ENCODE data around the gene C5AR1. TPM values are rescaled to one million over a fixed set of nuclear protein-coding genes. Genes with fewer than 3 reads are reported as not detected.
A peak's percentile ranks its signal among the peaks of the same experiment; 100 is the strongest.

The C5AR1 gene
- total RNA-seq, 6 experiments from 2014 or later, result 0.24 to 0.95 (median 0.35) TPM

DNA sequence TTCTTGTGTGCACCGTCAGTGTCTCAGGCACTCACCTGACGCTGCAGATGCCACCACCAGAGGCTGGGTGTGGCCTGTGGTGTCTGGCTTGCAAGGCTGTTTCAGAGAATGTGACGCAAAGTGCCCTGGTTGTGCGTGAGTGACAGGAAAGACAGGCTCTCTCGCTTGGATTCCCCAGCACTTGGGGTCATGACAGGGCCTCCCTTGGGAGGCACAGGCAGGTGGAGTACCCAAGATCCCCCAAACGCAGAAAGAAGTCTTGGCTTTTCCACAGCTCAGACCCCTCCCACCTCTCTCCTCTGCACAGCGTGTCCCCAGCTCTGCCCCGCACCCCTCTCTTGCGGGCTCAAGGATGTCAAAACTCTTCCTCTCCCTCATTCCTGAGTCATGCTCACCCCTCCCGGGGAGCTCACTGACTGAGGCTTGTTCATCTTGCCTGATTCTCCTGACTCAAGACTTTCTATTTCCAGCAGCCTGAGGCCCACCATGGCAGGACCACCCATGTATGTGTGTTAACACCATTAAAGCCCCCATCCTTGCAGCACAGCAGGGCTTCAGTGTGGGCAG lies 60.5 kb downstream of the C5AR1 start:
- peak; percentile 55 for DNase-seq

DNA sequence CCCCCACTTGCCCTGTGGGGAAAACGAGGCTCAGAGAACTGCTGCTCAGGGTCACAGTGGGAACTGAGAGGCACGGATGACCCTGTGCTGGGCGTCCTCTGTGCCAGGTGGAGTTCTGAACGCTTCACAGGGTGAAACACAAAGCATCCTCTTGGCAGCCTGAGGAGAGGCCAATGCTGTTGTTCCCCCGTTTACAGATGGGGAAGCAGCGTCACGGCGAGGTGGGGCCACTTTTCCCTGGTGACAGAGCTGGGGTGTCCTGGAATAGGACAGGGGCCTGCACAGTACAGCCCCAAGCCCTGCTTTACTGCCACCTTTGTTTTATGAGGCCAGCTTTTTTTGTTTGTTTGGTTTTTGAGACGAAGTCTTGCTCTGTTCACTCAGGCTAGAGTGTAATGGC lies 61.6 kb downstream of the C5AR1 start:
- H3K27me3 Mint-ChIP-seq (ENCODE audit: insufficient read depth), result peaks cover 2% of the 10 kb centered on the region; the same call in 1 of the 2 replicates
- TF ChIP-seq, protein P1, sequence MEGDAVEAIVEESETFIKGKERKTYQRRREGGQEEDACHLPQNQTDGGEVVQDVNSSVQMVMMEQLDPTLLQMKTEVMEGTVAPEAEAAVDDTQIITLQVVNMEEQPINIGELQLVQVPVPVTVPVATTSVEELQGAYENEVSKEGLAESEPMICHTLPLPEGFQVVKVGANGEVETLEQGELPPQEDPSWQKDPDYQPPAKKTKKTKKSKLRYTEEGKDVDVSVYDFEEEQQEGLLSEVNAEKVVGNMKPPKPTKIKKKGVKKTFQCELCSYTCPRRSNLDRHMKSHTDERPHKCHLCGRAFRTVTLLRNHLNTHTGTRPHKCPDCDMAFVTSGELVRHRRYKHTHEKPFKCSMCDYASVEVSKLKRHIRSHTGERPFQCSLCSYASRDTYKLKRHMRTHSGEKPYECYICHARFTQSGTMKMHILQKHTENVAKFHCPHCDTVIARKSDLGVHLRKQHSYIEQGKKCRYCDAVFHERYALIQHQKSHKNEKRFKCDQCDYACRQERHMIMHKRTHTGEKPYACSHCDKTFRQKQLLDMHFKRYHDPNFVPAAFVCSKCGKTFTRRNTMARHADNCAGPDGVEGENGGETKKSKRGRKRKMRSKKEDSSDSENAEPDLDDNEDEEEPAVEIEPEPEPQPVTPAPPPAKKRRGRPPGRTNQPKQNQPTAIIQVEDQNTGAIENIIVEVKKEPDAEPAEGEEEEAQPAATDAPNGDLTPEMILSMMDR (IDR thresholded peaks at IDR 0.05), result no peak
- no peaks in the 10 kb centered on the region for H3K9me3 Mint-ChIP-seq
- peaks cover 15% of the 10 kb centered on the region for H3K4me1 Mint-ChIP-seq (ENCODE audit: low read depth)
- no peak overlapping the region for H3K27ac Mint-ChIP-seq
- H3K4me3 Mint-ChIP-seq, result no peak overlapping the region
- DNase-seq, result no peak
- H3K36me3 Mint-ChIP-seq (ENCODE audit: low read depth), result peaks cover 9% of the 10 kb centered on the region

More for the DNA sequence above, 60.5 kb downstream of the C5AR1 start:
- Mint-ChIP-seq H3K4me3 (no peak overlapping the region), H3K4me1 (ENCODE audit: low read depth) (peaks cover 15% of the 10 kb centered on the region), H3K9me3 (no peaks in the 10 kb centered on the region), H3K27ac (peak overlapping the region; percentile 79), H3K36me3 (ENCODE audit: low read depth) (peaks cover 9% of the 10 kb centered on the region), H3K27me3 (ENCODE audit: insufficient read depth) (peaks cover 2% of the 10 kb centered on the region; the same call in 1 of the 2 replicates)
- TF ChIP-seq, protein P1 (IDR thresholded peaks at IDR 0.05), result no peak

Other genes starting within 250 kb of the C5AR1 start
- 10 to 100 TPM; 43.9 to 66.1 (median 55.2) TPM for gene ZC3H4, start 196.1 kb upstream of the C5AR1 start, total RNA-seq (2021; fragmentation: NEBNext Ultra II Directional; extraction: Animal tissue kit (Norgen Biotek cat#: 25700))
- 100 to 1,000 TPM; 158 to 181 (median 175) TPM for gene SAE1, start 179.0 kb upstream of the C5AR1 start, total RNA-seq (2021; fragmentation: NEBNext Ultra II Directional; extraction: Animal tissue kit (Norgen Biotek cat#: 25700))
- gene BBC3, start 78.7 kb upstream of the C5AR1 start, total RNA-seq (2021; fragmentation: NEBNext Ultra II Directional; extraction: Animal tissue kit (Norgen Biotek cat#: 25700)), result 10 to 100 TPM in 2 of 6 experiments, 1 to 10 TPM in 4; 8.6 to 10.9 (median 9.6) TPM
- 10 to 100 TPM; 20.6 to 30.6 (median 23.8) TPM for gene CCDC9, start 53.3 kb upstream of the C5AR1 start, total RNA-seq (2021; fragmentation: NEBNext Ultra II Directional; extraction: Animal tissue kit (Norgen Biotek cat#: 25700))
- 10 to 100 TPM; 12.0 to 16.2 (median 14.0) TPM for gene INAFM1, start 35.0 kb upstream of the C5AR1 start, total RNA-seq (2021; fragmentation: NEBNext Ultra II Directional; extraction: Animal tissue kit (Norgen Biotek cat#: 25700))
- under 1 TPM in 4 of 6 experiments, not detected in 2; 0.03 to 0.14 (median 0.05) TPM for gene C5AR2, start 22.3 kb downstream of the C5AR1 start, total RNA-seq (2021; fragmentation: NEBNext Ultra II Directional; extraction: Animal tissue kit (Norgen Biotek cat#: 25700))
- 10 to 100 TPM; 11.8 to 14.4 (median 12.6) TPM for gene DHX34, start 39.5 kb downstream of the C5AR1 start, total RNA-seq (2021; fragmentation: NEBNext Ultra II Directional; extraction: Animal tissue kit (Norgen Biotek cat#: 25700))
- gene MEIS3, start 109.7 kb downstream of the C5AR1 start, total RNA-seq (2021; fragmentation: NEBNext Ultra II Directional; extraction: Animal tissue kit (Norgen Biotek cat#: 25700)), result 10 to 100 TPM; 34.1 to 50.3 (median 46.3) TPM
- not detected for gene SLC8A2, start 162.0 kb downstream of the C5AR1 start, total RNA-seq (2021; fragmentation: NEBNext Ultra II Directional; extraction: Animal tissue kit (Norgen Biotek cat#: 25700))
- gene KPTN, start 174.4 kb downstream of the C5AR1 start, total RNA-seq (2021; fragmentation: NEBNext Ultra II Directional; extraction: Animal tissue kit (Norgen Biotek cat#: 25700)), result 10 to 100 TPM; 11.1 to 13.6 (median 12.4) TPM
- 100 to 1,000 TPM in 5 of 6 experiments, 10 to 100 TPM in 1; 94.4 to 119 (median 109) TPM for gene NAPA, start 205.2 kb downstream of the C5AR1 start, total RNA-seq (2021; fragmentation: NEBNext Ultra II Directional; extraction: Animal tissue kit (Norgen Biotek cat#: 25700))

Data from HFFc6 (cell line).